Measurements from ENCODE around the gene ZMYND8.

ZMYND8 gene

DNA sequence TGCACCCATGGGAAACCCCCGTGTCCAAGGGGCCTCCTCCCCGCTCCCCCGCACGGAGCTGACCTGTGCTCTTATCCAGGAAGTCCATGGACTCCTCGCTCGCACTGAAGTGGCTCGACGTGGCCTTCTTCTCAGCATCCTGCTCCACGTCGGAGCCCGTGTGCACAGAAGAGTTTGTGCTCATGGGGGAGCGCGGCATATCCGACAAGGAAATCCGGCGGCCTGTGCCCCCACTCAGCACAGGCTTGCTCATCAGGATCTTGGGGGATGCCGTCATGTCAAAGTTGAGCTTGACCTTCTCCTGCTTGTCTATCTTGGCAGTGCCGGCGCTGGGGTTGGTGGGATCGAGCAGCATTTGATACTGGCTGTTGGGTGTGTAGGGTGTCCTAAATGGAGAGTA is 80.2 kb downstream of the ZMYND8 start:
- H3K14ac ChIP-seq (ENCODE audit: low read length in 2 of 2): no peak overlapping the region
- peak overlapping the region; percentile 0 to 7 for H3K4ac ChIP-seq (ENCODE audit: low read depth in 1 of 2, low read length in 2 of 2)
- peak overlapping the region; percentile 98 for H2AK5ac ChIP-seq (ENCODE audit: low read length, severe bottlenecking)
- peak overlapping the region; percentile 31 to 47 for H3K18ac ChIP-seq (ENCODE audit: low read depth in 1 of 2, low read length in 2 of 2)
- H4K91ac ChIP-seq (ENCODE audit: low read length): peak overlapping the region; percentile 83
- H2BK5ac ChIP-seq (ENCODE audit: low read depth, low read length, poor library complexity, severe bottlenecking): peak overlapping the region; percentile 14
- no peak overlapping the region for H2BK120ac ChIP-seq (ENCODE audit: low read depth, low read length)
- peak overlapping the region; percentile 87 for H3K9ac ChIP-seq (ENCODE audit: low read length)
- H3K4me2 ChIP-seq (ENCODE audit: low read length, poor library complexity, severe bottlenecking): no peak overlapping the region
- 98% methylated on average over 20 of the region's 20 CpGs for WGBS
- no peak overlapping the region for H2BK15ac ChIP-seq (ENCODE audit: low read depth, poor library complexity, severe bottlenecking)
- H3K27me3 ChIP-seq (ENCODE audit: control insufficient read depth in 1 of 2, insufficient read depth in 1 of 2, low read length in 2 of 2): no peaks in the 10 kb centered on the region
- no peaks in the 10 kb centered on the region for H3K9me3 ChIP-seq (ENCODE audit: control insufficient read depth, low read length)
- no peak overlapping the region for H4K8ac ChIP-seq (ENCODE audit: low read length)
- H3K4me1 ChIP-seq (ENCODE audit: control insufficient read depth, insufficient read depth, low read depth, low read length): peaks cover 32% of the 10 kb centered on the region
- H3K23ac ChIP-seq (ENCODE audit: low read length in 2 of 2): peak overlapping the region in 1 of 2 experiments; percentile 77
- H3K79me1 ChIP-seq (replicated peaks; ENCODE audit: low read length, poor library complexity, severe bottlenecking): peaks cover 20% of the 10 kb centered on the region
- H2BK12ac ChIP-seq (ENCODE audit: low read length in 2 of 2): peak overlapping the region; percentile 79 to 92
- H3K36me3 ChIP-seq (ENCODE audit: control insufficient read depth in 1 of 2, insufficient read depth in 2 of 2, low read depth in 1 of 2, low read length in 2 of 2): peaks cover 32 to 41% of the 10 kb centered on the region in 2 experiments
- no peak overlapping the region for H2AFZ ChIP-seq (ENCODE audit: low read depth, low read length)
- no peak overlapping the region for H3K4me3 ChIP-seq (ENCODE audit: insufficient read depth in 1 of 2, low read depth in 1 of 2, low read length in 2 of 2)
- H3K27ac ChIP-seq (ENCODE audit: low read length, poor library complexity, severe bottlenecking): peak overlapping the region; percentile 16
- no peak for DNase-seq

DNA sequence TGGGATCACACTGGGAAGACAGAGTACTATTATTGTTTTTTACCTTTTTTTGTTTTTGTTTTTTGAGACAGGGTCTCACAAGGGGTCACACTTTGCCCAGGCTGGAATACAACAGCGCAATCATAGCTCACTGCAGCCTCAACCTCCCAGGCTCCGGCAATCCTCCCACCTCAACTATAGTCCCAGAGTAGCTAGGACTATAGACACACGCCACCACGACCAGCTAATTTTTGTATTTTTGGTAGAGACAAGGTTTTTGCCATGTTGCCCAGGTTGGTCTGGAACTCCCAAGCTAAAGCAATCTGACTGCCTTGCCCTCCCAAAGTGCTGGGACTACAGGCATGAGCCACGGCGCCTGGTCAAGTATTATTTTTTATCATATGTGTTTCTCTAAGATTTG is 81.0 kb downstream of the ZMYND8 start:
- Histone ChIP-seq H4K91ac (ENCODE audit: low read length) (peak overlapping the region; percentile 35), H3K27ac (ENCODE audit: low read length, poor library complexity, severe bottlenecking) (peak overlapping the region; percentile 90), H3K18ac (ENCODE audit: low read depth in 1 of 2, low read length in 2 of 2) (no peak overlapping the region), H3K4ac (ENCODE audit: low read depth in 1 of 2, low read length in 2 of 2) (no peak overlapping the region), H2BK15ac (ENCODE audit: low read depth, poor library complexity, severe bottlenecking) (no peak overlapping the region), H2BK120ac (ENCODE audit: low read depth, low read length) (peak overlapping the region; percentile 73), H4K8ac (ENCODE audit: low read length) (peak overlapping the region; percentile 41), H3K4me2 (ENCODE audit: low read length, poor library complexity, severe bottlenecking) (no peak overlapping the region), H3K9me3 (ENCODE audit: control insufficient read depth, low read length) (no peaks in the 10 kb centered on the region), H3K79me1 (replicated peaks; ENCODE audit: low read length, poor library complexity, severe bottlenecking) (peaks cover 20% of the 10 kb centered on the region), H2BK5ac (ENCODE audit: low read depth, low read length, poor library complexity, severe bottlenecking) (no peak overlapping the region), H2AFZ (ENCODE audit: low read depth, low read length) (no peak overlapping the region), H3K4me3 (ENCODE audit: insufficient read depth in 1 of 2, low read depth in 1 of 2, low read length in 2 of 2) (no peak overlapping the region), H3K27me3 (ENCODE audit: control insufficient read depth in 1 of 2, insufficient read depth in 1 of 2, low read length in 2 of 2) (no peaks in the 10 kb centered on the region), H3K4me1 (ENCODE audit: control insufficient read depth, insufficient read depth, low read depth, low read length) (peaks cover 29% of the 10 kb centered on the region), H3K14ac (ENCODE audit: low read length in 2 of 2) (no peak overlapping the region), H2BK12ac (ENCODE audit: low read length in 2 of 2) (no peak overlapping the region), H2AK5ac (ENCODE audit: low read length, severe bottlenecking) (peak overlapping the region; percentile 95), H3K9ac (ENCODE audit: low read length) (peak overlapping the region; percentile 87), H3K23ac (ENCODE audit: low read length in 2 of 2) (no peak overlapping the region), H3K36me3 (ENCODE audit: control insufficient read depth in 1 of 2, insufficient read depth in 2 of 2, low read depth in 1 of 2, low read length in 2 of 2) (peaks cover 29 to 37% of the 10 kb centered on the region in 2 experiments)
- 100% methylated on average over 4 of the region's 6 CpGs for WGBS
- no peak for DNase-seq

DNA sequence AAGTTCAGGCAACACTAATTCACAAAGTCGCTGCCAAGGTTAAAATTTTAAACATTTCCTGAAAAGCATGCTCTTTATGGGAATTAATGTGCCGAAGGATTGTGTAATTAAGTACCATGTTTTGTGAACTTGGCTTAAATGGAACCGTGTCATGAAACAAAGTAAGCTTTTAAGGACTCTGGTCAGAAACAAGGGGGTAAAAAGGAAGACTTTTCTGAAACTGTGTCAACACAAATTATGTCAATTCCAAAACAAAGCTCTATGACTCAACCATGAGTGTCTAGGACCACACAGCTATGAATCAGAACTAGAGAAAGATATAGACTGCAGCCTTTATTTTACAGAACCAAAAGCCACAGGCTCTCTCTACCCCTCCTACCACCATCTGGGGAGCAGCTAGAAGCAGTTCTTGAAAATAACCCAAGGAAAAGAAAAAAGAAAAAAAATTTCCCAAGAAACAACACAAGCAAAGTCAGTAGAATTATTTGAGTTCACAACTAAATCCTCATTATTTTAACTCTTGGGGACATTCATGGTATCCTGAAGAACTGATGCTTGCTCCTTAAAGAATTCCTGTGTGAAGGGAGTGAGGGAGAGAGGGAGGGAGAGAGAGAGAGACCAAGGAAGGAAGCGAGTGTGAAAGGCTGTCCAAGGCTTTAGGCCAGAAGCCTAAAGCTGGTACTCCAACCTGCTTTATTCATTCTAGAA is 81.9 kb downstream of the ZMYND8 start:
- Histone ChIP-seq H2BK5ac (ENCODE audit: low read depth, low read length, poor library complexity, severe bottlenecking) (peak overlapping the region; percentile 15), H3K9me3 (ENCODE audit: control insufficient read depth, low read length) (no peaks in the 10 kb centered on the region), H3K4ac (ENCODE audit: low read depth in 1 of 2, low read length in 2 of 2) (no peak overlapping the region), H2BK120ac (ENCODE audit: low read depth, low read length) (no peak overlapping the region), H3K79me1 (replicated peaks; ENCODE audit: low read length, poor library complexity, severe bottlenecking) (peaks cover 20% of the 10 kb centered on the region), H3K4me2 (ENCODE audit: low read length, poor library complexity, severe bottlenecking) (no peak overlapping the region), H2BK12ac (ENCODE audit: low read length in 2 of 2) (no peak overlapping the region), H3K27me3 (ENCODE audit: control insufficient read depth in 1 of 2, insufficient read depth in 1 of 2, low read length in 2 of 2) (no peaks in the 10 kb centered on the region), H2AFZ (ENCODE audit: low read depth, low read length) (no peak overlapping the region), H3K4me1 (ENCODE audit: control insufficient read depth, insufficient read depth, low read depth, low read length) (peaks cover 26% of the 10 kb centered on the region), H3K23ac (ENCODE audit: low read length in 2 of 2) (no peak overlapping the region), H4K8ac (ENCODE audit: low read length) (no peak overlapping the region), H2AK5ac (ENCODE audit: low read length, severe bottlenecking) (no peak overlapping the region), H3K14ac (ENCODE audit: low read length in 2 of 2) (no peak overlapping the region), H2BK15ac (ENCODE audit: low read depth, poor library complexity, severe bottlenecking) (no peak overlapping the region), H3K36me3 (ENCODE audit: control insufficient read depth in 1 of 2, insufficient read depth in 2 of 2, low read depth in 1 of 2, low read length in 2 of 2) (peaks cover 27 to 30% of the 10 kb centered on the region in 2 experiments), H3K27ac (ENCODE audit: low read length, poor library complexity, severe bottlenecking) (peak overlapping the region; percentile 90), H4K91ac (ENCODE audit: low read length) (no peak overlapping the region), H3K4me3 (ENCODE audit: insufficient read depth in 1 of 2, low read depth in 1 of 2, low read length in 2 of 2) (peak overlapping the region in 1 of 2 experiments; percentile 7), H3K18ac (ENCODE audit: low read depth in 1 of 2, low read length in 2 of 2) (peak overlapping the region in 1 of 2 experiments; percentile 16), H3K9ac (ENCODE audit: low read length) (peak overlapping the region; percentile 87)
- 0% methylated on average over 3 of the region's 4 CpGs for WGBS
- peak; percentile 96 for DNase-seq

DNA sequence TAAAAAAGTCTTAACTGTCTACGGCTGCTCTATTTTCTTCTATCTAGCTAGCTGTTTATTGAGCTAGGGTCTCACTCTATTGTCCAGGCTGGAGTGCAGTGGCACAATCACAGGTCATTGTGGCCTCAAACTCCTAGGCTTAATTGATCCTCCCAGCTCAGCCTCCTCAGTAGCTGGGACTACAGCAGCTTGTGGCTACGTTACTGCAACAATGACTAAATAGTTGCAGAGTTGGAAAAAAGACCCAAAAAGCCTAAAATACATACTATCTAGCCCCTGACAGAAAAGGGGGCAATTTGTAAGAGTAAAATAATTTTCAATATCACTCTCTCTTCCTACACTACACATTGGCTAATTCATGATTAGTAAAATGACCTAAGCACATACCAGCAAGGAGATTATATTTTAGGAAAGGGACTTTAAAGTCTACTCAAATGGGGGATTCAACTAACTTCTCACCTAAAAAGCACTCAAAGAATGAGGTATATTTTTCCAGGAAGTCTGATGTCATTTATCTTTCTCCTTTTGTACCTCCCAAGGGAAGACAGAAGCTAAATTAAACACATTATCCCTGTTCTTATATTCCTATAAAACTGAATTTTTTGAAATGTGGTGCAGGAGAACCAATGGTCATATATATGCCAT is 82.8 kb downstream of the ZMYND8 start:
- WGBS: 100% methylated on average over 1 of the region's 2 CpGs
- no peak overlapping the region for H2BK5ac ChIP-seq (ENCODE audit: low read depth, low read length, poor library complexity, severe bottlenecking)
- peak overlapping the region; percentile 57 for H2AK5ac ChIP-seq (ENCODE audit: low read length, severe bottlenecking)
- no peak overlapping the region for H2BK120ac ChIP-seq (ENCODE audit: low read depth, low read length)
- H3K4me3 ChIP-seq (ENCODE audit: insufficient read depth in 1 of 2, low read depth in 1 of 2, low read length in 2 of 2): peak overlapping the region in 1 of 2 experiments; percentile 7
- H2AFZ ChIP-seq (ENCODE audit: low read depth, low read length): no peak overlapping the region
- no peak overlapping the region for H4K91ac ChIP-seq (ENCODE audit: low read length)
- peak overlapping the region; percentile 87 for H3K9ac ChIP-seq (ENCODE audit: low read length)
- H3K18ac ChIP-seq (ENCODE audit: low read depth in 1 of 2, low read length in 2 of 2): peak overlapping the region in 1 of 2 experiments; percentile 88
- H3K79me1 ChIP-seq (replicated peaks; ENCODE audit: low read length, poor library complexity, severe bottlenecking): peaks cover 21% of the 10 kb centered on the region
- no peak overlapping the region for H2BK15ac ChIP-seq (ENCODE audit: low read depth, poor library complexity, severe bottlenecking)
- peaks cover 20% of the 10 kb centered on the region for H3K4me1 ChIP-seq (ENCODE audit: control insufficient read depth, insufficient read depth, low read depth, low read length)
- H3K14ac ChIP-seq (ENCODE audit: low read length in 2 of 2): no peak overlapping the region
- H3K27me3 ChIP-seq (ENCODE audit: control insufficient read depth in 1 of 2, insufficient read depth in 1 of 2, low read length in 2 of 2): no peaks in the 10 kb centered on the region
- H3K36me3 ChIP-seq (ENCODE audit: control insufficient read depth in 1 of 2, insufficient read depth in 2 of 2, low read depth in 1 of 2, low read length in 2 of 2): peaks cover 25 to 28% of the 10 kb centered on the region in 2 experiments
- peak overlapping the region in 1 of 2 experiments; percentile 86 for H3K4ac ChIP-seq (ENCODE audit: low read depth in 1 of 2, low read length in 2 of 2)
- peak overlapping the region; percentile 90 for H3K27ac ChIP-seq (ENCODE audit: low read length, poor library complexity, severe bottlenecking)
- no peaks in the 10 kb centered on the region for H3K9me3 ChIP-seq (ENCODE audit: control insufficient read depth, low read length)
- peak overlapping the region in 1 of 2 experiments; percentile 83 for H3K23ac ChIP-seq (ENCODE audit: low read length in 2 of 2)
- no peak overlapping the region for H4K8ac ChIP-seq (ENCODE audit: low read length)
- H2BK12ac ChIP-seq (ENCODE audit: low read length in 2 of 2): peak overlapping the region in 1 of 2 experiments; percentile 77
- DNase-seq: peak; percentile 52
- no peak overlapping the region for H3K4me2 ChIP-seq (ENCODE audit: low read length, poor library complexity, severe bottlenecking)

Measured in mesenchymal stem cell (in vitro differentiated cells and primary cell).